HCT116 (cell line): Measurements from ENCODE around the gene ZNF670.

Source experiments
- CBX3 ChIP-seq: IDR thresholded peaks from 2 replicates; pipeline ENCODE4 v1.6.1; 2012; ENCODE audit warnings: low read depth
- CEBPB ChIP-seq: IDR thresholded peaks from 2 replicates; pipeline ENCODE4 v1.6.1; 2012; ENCODE audit warnings: low read depth
- EZH2 ChIP-seq: fragments of 200-600 bp; sonication (generic); IDR thresholded peaks from 2 replicates; pipeline ENCODE4 v1.6.1; 2017; ENCODE audit warnings: antibody characterized with exemption, mixed run types
- TF ChIP-seq, protein P1 (sequence below), 3 experiments: fragments of 200-600 bp in 1 of 3; sonication (generic) in 1 of 3; IDR thresholded peaks in 2 of 3; conservative IDR thresholded peaks in 1 of 3; 2 replicates each; pipeline ENCODE4 v1.5.1; 2012 to 2017; ENCODE audit warnings: low read depth in 2 of 3, low read length in 2 of 3, antibody characterized with exemption in 1 of 3, borderline replicate concordance in 1 of 3, control low read depth in 1 of 3, mild to moderate bottlenecking in 1 of 3, mixed read lengths in 1 of 3, mixed run types in 1 of 3, moderate library complexity in 1 of 3; ENCODE audit not compliant: insufficient read depth in 1 of 3

DNA sequence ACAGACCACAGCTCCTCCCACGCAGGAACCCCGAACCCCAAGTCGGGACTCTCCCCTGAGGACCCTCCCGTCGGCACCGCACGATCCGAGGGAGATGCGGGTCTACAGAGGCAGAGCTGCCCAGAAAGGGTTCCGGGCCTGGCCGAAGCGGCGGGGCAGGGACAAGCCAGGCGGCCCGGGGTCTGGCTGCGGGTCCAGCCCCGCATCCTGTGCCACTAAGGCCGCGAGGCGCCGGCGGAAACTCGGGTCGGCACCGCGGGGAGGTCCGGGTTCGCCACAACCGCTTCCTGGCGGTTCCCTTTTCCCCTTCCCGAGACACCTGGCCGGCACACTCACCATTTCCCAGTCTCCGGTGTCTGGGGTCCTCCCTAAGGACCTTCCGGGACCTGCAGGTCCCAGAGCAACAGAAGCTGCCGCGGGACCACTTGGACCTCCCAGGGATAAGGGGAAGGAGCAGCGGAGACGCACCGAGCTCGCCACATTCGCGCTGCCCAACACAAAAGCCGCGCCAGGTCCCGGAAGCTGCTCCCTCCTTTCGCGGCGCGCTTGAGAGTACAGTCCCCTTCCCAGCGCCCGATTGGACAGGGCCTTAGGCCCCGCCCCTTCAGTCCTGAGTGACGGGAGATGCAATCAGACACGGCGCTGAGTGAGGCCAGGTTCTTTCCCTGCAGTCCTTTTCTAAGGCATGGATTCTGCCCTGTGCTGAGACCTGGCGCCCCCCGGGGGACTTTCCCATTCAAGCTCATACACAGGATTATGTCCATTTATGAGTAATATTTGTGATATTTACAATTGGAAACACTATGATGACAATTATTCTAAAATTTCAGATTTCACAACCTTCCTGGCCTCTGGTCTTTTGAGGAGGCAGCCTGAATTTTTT, at the start of gene ZNF670:
- TF ChIP-seq CBX3 = peak; percentile 96
- TF ChIP-seq, protein P1, sequence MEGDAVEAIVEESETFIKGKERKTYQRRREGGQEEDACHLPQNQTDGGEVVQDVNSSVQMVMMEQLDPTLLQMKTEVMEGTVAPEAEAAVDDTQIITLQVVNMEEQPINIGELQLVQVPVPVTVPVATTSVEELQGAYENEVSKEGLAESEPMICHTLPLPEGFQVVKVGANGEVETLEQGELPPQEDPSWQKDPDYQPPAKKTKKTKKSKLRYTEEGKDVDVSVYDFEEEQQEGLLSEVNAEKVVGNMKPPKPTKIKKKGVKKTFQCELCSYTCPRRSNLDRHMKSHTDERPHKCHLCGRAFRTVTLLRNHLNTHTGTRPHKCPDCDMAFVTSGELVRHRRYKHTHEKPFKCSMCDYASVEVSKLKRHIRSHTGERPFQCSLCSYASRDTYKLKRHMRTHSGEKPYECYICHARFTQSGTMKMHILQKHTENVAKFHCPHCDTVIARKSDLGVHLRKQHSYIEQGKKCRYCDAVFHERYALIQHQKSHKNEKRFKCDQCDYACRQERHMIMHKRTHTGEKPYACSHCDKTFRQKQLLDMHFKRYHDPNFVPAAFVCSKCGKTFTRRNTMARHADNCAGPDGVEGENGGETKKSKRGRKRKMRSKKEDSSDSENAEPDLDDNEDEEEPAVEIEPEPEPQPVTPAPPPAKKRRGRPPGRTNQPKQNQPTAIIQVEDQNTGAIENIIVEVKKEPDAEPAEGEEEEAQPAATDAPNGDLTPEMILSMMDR (IDR thresholded peaks at IDR 0.05 in 2 of 3, conservative IDR thresholded peaks at IDR 0.05 in 1 of 3; ENCODE audit: borderline replicate concordance in 1 of 3, insufficient read depth in 1 of 3, low read depth in 2 of 3, low read length in 2 of 3) = 0 out of 6 replicates have a peak, but pooled peaks of 1 of the 3 experiments have one; percentile 17
- no peak for TF ChIP-seq EZH2
- 0 out of 2 replicates have a peak, but pooled peaks have one; percentile 23 for TF ChIP-seq CEBPB
